NCI-H1092 treated with DMSO at 0.1 percent for 48 hours (cell line): ENCODE results near the gene ARIH1.
A peak's percentile ranks its signal among the peaks of the same experiment; 100 is the strongest.
"Not testable (repeated sequence)": the region's sequence is repeated elsewhere in the genome, so short reads cannot be mapped to it uniquely, and the experiment has no call there.

Experiments
- DNase-seq: peaks from one replicate; lab custom pipeline; 2025; lab: John Stamatoyannopoulos, UW

Gene ARIH1

GRCh38 chr15:72608084-72608483, 134.0 kb downstream of the ARIH1 start:
- DNase-seq = not testable (repeated sequence)

GRCh38 chr15:72609862-72610261, 135.7 kb downstream of the ARIH1 start:
- no peak for DNase-seq

GRCh38 chr15:72612324-72612723, 138.2 kb downstream of the ARIH1 start:
- DNase-seq = not testable (repeated sequence)

GRCh38 chr15:72614810-72615532, 140.8 kb downstream of the ARIH1 start:
- DNase-seq = no peak

- DNase-seq = peak; percentile 23
Measured at GRCh38 chr15:72615533-72616233, 141.6 kb downstream of the ARIH1 start.

- no peak for DNase-seq
Measured at GRCh38 chr15:72616491-72617210, 142.5 kb downstream of the ARIH1 start.

- not testable (repeated sequence) for DNase-seq
Measured at GRCh38 chr15:72623854-72624253, 149.7 kb downstream of the ARIH1 start.

- not testable (repeated sequence) for DNase-seq
Measured at GRCh38 chr15:72626153-72626552, 152.0 kb downstream of the ARIH1 start.

- not testable (repeated sequence) for DNase-seq
Measured at GRCh38 chr15:72628249-72629067, 154.3 kb downstream of the ARIH1 start.

- not testable (repeated sequence) for DNase-seq
Measured at GRCh38 chr15:72629068-72629570, 155.0 kb downstream of the ARIH1 start.

GRCh38 chr15:72636519-72637282, 162.6 kb downstream of the ARIH1 start:
- not testable (repeated sequence) for DNase-seq

GRCh38 chr15:72639759-72640483, 165.8 kb downstream of the ARIH1 start:
- DNase-seq = not testable (repeated sequence)

GRCh38 chr15:72642271-72642670, 168.1 kb downstream of the ARIH1 start:
- DNase-seq = not testable (repeated sequence)

- DNase-seq = not testable (repeated sequence)
Measured at GRCh38 chr15:72648631-72649253, 174.6 kb downstream of the ARIH1 start.
